BJ (cell line): ENCODE measurements around the gene SNRNP25. TPM values are rescaled to one million over a fixed set of nuclear protein-coding genes. Genes with fewer than 3 reads are reported as not detected.

Source experiments
- CTCF ChIA-PET: fragments of 350-600 bp; formaldehyde crosslinking; extraction: SDS; loops from one replicate; lab custom pipeline; 2021; ENCODE audit warnings: antibody characterized with exemption, inconsistent platforms; lab: Yijun Ruan, JAX
- POLR2A ChIA-PET: fragments of 300-600 bp; sonication (Branson Sonifier 250); formaldehyde crosslinking; extraction: SDS; loops from one replicate; lab custom pipeline; 2021; ENCODE audit warnings: antibody characterized with exemption; lab: Charles Lee
- DNase-seq: peaks from one replicate; pipeline ENCODE4 v3.0.0-alpha.2; 2011; ENCODE audit warnings: low read depth
- H3K27me3 ChIP-seq: 2 replicates; pipeline ENCODE4 v1.6.0; 2011; ENCODE audit warnings: low read length; ENCODE audit not compliant: control insufficient read depth, insufficient read depth
- H3K36me3 ChIP-seq: 2 replicates; pipeline ENCODE4 v1.5.1; 2011; ENCODE audit warnings: low read length; ENCODE audit not compliant: control insufficient read depth, insufficient read depth
- H3K4me3 ChIP-seq: 2 replicates; pipeline ENCODE4 v1.5.1; 2011; ENCODE audit warnings: low read depth, mild to moderate bottlenecking, control low read depth, low read length
- polyA plus RNA-seq: library from polyadenylated mRNA; depleted of rRNA; stranded (reverse); fragments of >200 nt; gene quantifications from 2 replicates; pipeline ENCODE4 v1.2.3, GENCODE V29; 2011
- TF ChIP-seq, protein P1 (sequence below): IDR thresholded peaks from 2 replicates; pipeline ENCODE4 v1.5.1; 2011; ENCODE audit warnings: low read depth, mild to moderate bottlenecking, control low read depth, inconsistent platforms, low read length, moderate library complexity; ENCODE audit not compliant: insufficient read depth

Gene SNRNP25
- polyA plus RNA-seq, 1 experiment, result 34.6 TPM

DNA sequence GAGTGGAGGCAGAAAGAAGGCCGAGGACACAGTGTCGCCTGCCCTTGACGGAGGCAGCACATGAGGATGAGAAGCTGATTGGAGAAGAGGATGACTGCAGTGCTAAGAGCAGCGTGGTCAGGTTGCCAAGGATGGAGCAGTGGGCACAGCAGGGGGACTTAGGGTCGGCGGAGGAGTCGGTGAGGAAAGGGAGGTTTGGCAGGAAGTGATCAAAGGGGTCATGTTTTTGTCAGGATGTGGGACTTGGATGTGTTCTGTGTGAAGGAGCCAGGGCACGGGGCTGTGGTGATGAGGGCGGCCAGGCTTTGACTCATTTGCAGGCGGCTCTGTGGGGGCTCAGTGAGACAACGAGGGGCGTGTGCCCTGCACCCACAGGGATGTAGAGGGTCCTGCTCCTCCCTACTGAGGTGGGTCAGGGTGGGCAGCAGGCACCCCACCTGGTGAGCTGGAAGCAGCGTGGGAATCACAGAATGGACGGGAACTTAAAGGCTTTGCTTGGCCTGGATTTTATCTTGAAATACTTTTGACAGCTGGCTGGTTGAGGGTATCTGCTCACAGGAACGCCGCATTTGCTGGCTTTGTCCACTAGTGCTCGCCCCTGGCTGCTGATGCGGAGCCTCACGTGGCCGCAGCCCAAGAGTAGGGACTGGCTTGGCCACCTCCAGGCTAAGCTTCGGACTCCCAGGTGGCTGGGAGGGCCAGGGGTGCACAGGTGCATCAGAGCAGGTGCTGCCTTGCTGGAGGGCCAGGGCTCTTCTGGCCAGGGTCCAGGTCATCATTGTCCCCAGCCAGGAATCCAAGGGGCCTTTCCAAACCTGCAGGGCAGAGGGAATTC is 30.4 kb downstream of the SNRNP25 start:
- Histone ChIP-seq H3K27me3 (no peaks in the 10 kb centered on the region), H3K4me3 (no peak overlapping the region), H3K36me3 (peaks cover 39% of the 10 kb centered on the region)
- ChIA-PET POLR2A (no interaction called here), CTCF (interaction anchor here (1.3 to 17.6 kb wide), 6 partner anchors 10 to 23 kb away, joined by 3 to 544 read pairs (median 6); partner anchors contain the start of genes MPG and RHBDF1)
- TF ChIP-seq, protein P1, sequence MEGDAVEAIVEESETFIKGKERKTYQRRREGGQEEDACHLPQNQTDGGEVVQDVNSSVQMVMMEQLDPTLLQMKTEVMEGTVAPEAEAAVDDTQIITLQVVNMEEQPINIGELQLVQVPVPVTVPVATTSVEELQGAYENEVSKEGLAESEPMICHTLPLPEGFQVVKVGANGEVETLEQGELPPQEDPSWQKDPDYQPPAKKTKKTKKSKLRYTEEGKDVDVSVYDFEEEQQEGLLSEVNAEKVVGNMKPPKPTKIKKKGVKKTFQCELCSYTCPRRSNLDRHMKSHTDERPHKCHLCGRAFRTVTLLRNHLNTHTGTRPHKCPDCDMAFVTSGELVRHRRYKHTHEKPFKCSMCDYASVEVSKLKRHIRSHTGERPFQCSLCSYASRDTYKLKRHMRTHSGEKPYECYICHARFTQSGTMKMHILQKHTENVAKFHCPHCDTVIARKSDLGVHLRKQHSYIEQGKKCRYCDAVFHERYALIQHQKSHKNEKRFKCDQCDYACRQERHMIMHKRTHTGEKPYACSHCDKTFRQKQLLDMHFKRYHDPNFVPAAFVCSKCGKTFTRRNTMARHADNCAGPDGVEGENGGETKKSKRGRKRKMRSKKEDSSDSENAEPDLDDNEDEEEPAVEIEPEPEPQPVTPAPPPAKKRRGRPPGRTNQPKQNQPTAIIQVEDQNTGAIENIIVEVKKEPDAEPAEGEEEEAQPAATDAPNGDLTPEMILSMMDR, result no peak
- DNase-seq, result no peak

GRCh38 chr16:84718-85406 is 31.2 kb downstream of the SNRNP25 start:
- POLR2A ChIA-PET, result no interaction called here
- DNase-seq, result peak; percentile 70
- Histone ChIP-seq H3K27me3 (no peaks in the 10 kb centered on the region), H3K4me3 (no peak overlapping the region), H3K36me3 (peaks cover 43% of the 10 kb centered on the region)
- CTCF ChIA-PET, result interaction anchor here (0.6 to 17.6 kb wide), 6 partner anchors 9 to 22 kb away, joined by 3 to 544 read pairs (median 6); partner anchors contain the start of genes MPG and RHBDF1
- TF ChIP-seq, protein P1, result no peak

DNA sequence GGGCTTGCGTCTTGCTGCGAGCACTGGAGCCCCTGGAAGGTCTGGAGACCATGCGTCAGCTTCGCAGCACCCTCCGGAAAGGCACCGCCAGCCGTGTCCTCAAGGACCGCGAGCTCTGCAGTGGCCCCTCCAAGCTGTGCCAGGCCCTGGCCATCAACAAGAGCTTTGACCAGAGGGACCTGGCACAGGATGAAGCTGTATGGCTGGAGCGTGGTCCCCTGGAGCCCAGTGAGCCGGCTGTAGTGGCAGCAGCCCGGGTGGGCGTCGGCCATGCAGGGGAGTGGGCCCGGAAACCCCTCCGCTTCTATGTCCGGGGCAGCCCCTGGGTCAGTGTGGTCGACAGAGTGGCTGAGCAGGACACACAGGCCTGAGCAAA is 31.8 kb downstream of the SNRNP25 start:
- Histone ChIP-seq H3K36me3 (peaks cover 41% of the 10 kb centered on the region), H3K27me3 (no peaks in the 10 kb centered on the region), H3K4me3 (no peak overlapping the region)
- TF ChIP-seq, protein P1, result no peak
- DNase-seq, result no peak
- CTCF ChIA-PET, result interaction anchor here (1.2 to 17.6 kb wide), 6 partner anchors 8 to 92 kb away, joined by 3 to 544 read pairs (median 6); partner anchors contain the start of genes MPG and RHBDF1
- POLR2A ChIA-PET, result no interaction called here

DNA sequence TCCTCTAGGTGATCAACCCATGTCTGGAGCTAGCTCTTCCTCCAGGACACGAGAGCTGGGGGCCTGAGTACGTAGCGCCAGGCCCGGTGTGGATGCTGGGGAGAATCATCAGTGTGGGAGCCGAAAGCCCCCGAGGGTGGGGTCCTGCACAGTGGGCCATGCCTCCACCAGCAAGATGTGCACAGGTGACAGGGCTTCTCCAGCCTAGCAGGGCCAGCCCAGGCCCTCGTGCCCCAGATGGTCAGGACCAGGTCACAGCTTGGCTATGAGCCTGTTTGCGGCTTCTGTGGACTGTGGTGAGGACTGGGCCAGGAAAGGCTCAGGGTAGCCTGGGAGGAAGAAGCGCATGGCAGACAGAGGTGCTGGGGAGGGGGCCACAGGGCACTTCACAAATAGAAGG is 32.2 kb downstream of the SNRNP25 start:
- CTCF ChIA-PET, result interaction anchor here (1.1 to 17.6 kb wide), 4 partner anchors 11 to 276 kb away, joined by 3 to 544 read pairs (median 11); partner anchors contain the start of genes MPG and RHBDF1
- H3K4me3 ChIP-seq, result no peak overlapping the region
- no peak for DNase-seq
- H3K27me3 ChIP-seq, result no peaks in the 10 kb centered on the region
- TF ChIP-seq, protein P1, result no peak
- POLR2A ChIA-PET, result no interaction called here
- peaks cover 39% of the 10 kb centered on the region for H3K36me3 ChIP-seq

- POLR2A ChIA-PET, result no interaction called here
- CTCF ChIA-PET, result interaction anchor here (1.1 to 17.6 kb wide), 4 partner anchors 10 to 276 kb away, joined by 3 to 544 read pairs (median 11); partner anchors contain the start of genes MPG and RHBDF1
These were observed 32.9 kb downstream of the SNRNP25 start for GRCh38 chr16:86483-86952.

More at GRCh38 chr16:86483-86952, 32.9 kb downstream of the SNRNP25 start:
- H3K27me3 ChIP-seq, result no peaks in the 10 kb centered on the region
- TF ChIP-seq, protein P1, result no peak
- peaks cover 40% of the 10 kb centered on the region for H3K36me3 ChIP-seq
- H3K4me3 ChIP-seq, result no peak overlapping the region
- DNase-seq, result no peak
